PC-3 (cell line): ENCODE data around the gene VSIG10. TPM values are rescaled to one million over a fixed set of nuclear protein-coding genes. Genes with fewer than 3 reads are reported as not detected.
"Not testable (repeated sequence)": the region's sequence is repeated elsewhere in the genome, so short reads cannot be mapped to it uniquely, and the experiment has no call there.

Source experiments
- ATAC-seq: fragments of 200-7000 bp; cut with Tn5 transposase; 2 replicates; pipeline ENCODE4 v1.9.1; 2020; ENCODE audit warnings: mild to moderate bottlenecking, moderate library complexity
- BruUV-seq: library from RNA; stranded (reverse); fragments of 400-500 nt; replicated peaks from 2 replicates; lab custom pipeline; 2021; lab: Mats Ljungman, UMichigan
- CTCF ChIA-PET: fragments of 300-600 bp; sonication (Branson Sonifier 250); formaldehyde crosslinking; loops from one replicate; lab custom pipeline; 2022; ENCODE audit warnings: antibody characterized with exemption; lab: Charles Lee
- POLR2A ChIA-PET: fragments of 300-600 bp; sonication (Branson Sonifier 250); formaldehyde crosslinking; loops from one replicate; lab custom pipeline; 2022; ENCODE audit warnings: antibody characterized with exemption; ENCODE audit not compliant: unreplicated experiment; lab: Charles Lee
- DNase-seq: peaks from one replicate; pipeline ENCODE4 v3.0.0-alpha.2; 2015
- H2AFZ ChIP-seq: fragments of 300-600 bp; sonication (generic); 2 replicates; pipeline ENCODE4 v1.6.0; 2016; ENCODE audit warnings: antibody characterized with exemption, low read length
- H3F3A ChIP-seq: fragments of 300-600 bp; sonication (generic); one replicate; pipeline ENCODE4 v1.6.0; 2017; ENCODE audit warnings: antibody characterized with exemption, low read length, control low read depth, mild to moderate bottlenecking; ENCODE audit not compliant: unreplicated experiment
- H3K27ac ChIP-seq: fragments of 300-600 bp; sonication (generic); 2 replicates; pipeline ENCODE4 v1.5.1; 2016; ENCODE audit warnings: mild to moderate bottlenecking, low read length
- H3K27me3 ChIP-seq: fragments of 300-600 bp; sonication (generic); 2 replicates; pipeline ENCODE4 v1.6.1; 2016; ENCODE audit warnings: low read length, mixed read lengths
- H3K36me3 ChIP-seq: fragments of 300-600 bp; sonication (generic); 2 replicates; pipeline ENCODE4 v1.6.1; 2016; ENCODE audit warnings: low read depth, mixed run types, low read length, mixed read lengths
- H3K4me1 ChIP-seq: fragments of 300-600 bp; sonication (generic); 2 replicates; pipeline ENCODE4 v1.5.1; 2016; ENCODE audit warnings: low read length; ENCODE audit not compliant: insufficient read depth
- H3K4me2 ChIP-seq: fragments of 300-600 bp; sonication (generic); 2 replicates; pipeline ENCODE4 v1.6.0; 2016; ENCODE audit warnings: low read length
- H3K4me3 ChIP-seq: fragments of 300-600 bp; sonication (generic); 2 replicates; pipeline ENCODE4 v1.5.1; 2016; ENCODE audit warnings: mild to moderate bottlenecking, low read length, mixed read lengths
- H3K79me2 ChIP-seq: fragments of 300-600 bp; sonication (generic); 2 replicates; pipeline ENCODE4 v1.6.1; 2017; ENCODE audit warnings: low read length, mixed read lengths
- H3K9ac ChIP-seq: fragments of 300-600 bp; sonication (generic); 2 replicates; pipeline ENCODE4 v1.6.0; 2016; ENCODE audit warnings: mild to moderate bottlenecking, low read length
- H3K9me2 ChIP-seq: fragments of 300-600 bp; sonication (generic); replicated peaks from 2 replicates; pipeline ENCODE4 v1.6.1; 2016; ENCODE audit warnings: mixed run types, low read length, mixed read lengths
- H3K9me3 ChIP-seq: fragments of 300-600 bp; sonication (generic); 2 replicates; pipeline ENCODE4 v1.6.1; 2016; ENCODE audit warnings: low read length, mixed read lengths
- H4K20me1 ChIP-seq: fragments of 300-600 bp; sonication (generic); 2 replicates; pipeline ENCODE4 v1.6.1; 2016; ENCODE audit warnings: low read length, mixed read lengths
- EZH2 ChIP-seq: fragments of 300-600 bp; sonication (generic); IDR thresholded peaks from one replicate; pipeline ENCODE4 v1.6.1; 2017; ENCODE audit warnings: antibody characterized with exemption, mild to moderate bottlenecking, low read length; ENCODE audit not compliant: unreplicated experiment
- EZH2phosphoT487 ChIP-seq: fragments of 300-600 bp; sonication (generic); IDR thresholded peaks from 2 replicates; pipeline ENCODE4 v1.6.1; 2018; ENCODE audit warnings: mild to moderate bottlenecking, antibody characterized with exemption, low read length, borderline replicate concordance
- intact Hi-C: fragments of 100-400 bp; cut with micrococcal nuclease; formaldehyde crosslinking; loops from 2 replicates; pipeline ENCODE4 v1.9.0; 2023
- total RNA-seq: library from RNA; depleted of rRNA; stranded (reverse); fragments of >200 nt; gene quantifications from 2 replicates; pipeline ENCODE4 v1.2.3, GENCODE V29; 2014
- TF ChIP-seq, protein P1 (sequence below): fragments of 300-600 bp; sonication (generic); conservative IDR thresholded peaks from 2 replicates; pipeline ENCODE4 v1.5.1; 2017; ENCODE audit warnings: antibody characterized with exemption, low read depth, mild to moderate bottlenecking, low read length

The VSIG10 gene
- total RNA-seq, 1 experiment from 2014 or later = 60.8 TPM

DNA sequence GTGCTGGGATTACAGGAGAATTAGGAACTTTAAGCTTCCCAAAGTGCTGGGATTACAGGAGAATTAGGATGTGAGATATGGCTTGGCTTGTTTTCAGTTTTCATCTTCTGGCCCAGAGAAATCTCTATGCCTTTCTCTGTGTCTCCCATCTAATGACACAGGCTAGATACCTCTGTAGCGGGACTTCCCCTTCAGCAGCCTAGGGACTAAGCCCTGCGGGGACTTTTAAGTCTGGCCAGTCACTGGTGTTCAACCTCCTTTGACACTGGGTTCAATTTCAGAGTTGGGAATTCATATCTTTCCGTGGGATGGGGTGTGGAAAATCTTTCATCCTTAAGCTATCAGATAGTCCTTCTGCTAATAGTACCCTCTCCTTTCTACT is 81.1 kb downstream of the VSIG10 start:
- Histone ChIP-seq H3K36me3 (peaks cover 76% of the 10 kb centered on the region), H3K4me3 (no peak overlapping the region), H3K79me2 (peaks cover 23% of the 10 kb centered on the region), H4K20me1 (peaks cover 5% of the 10 kb centered on the region; the same call in 1 of the 2 replicates), H2AFZ (no peak overlapping the region), H3K4me2 (no peak overlapping the region), H3K9me2 (no peaks in the 10 kb centered on the region), H3K27me3 (no peaks in the 10 kb centered on the region), H3K9ac (no peak overlapping the region), H3K27ac (no peak overlapping the region), H3F3A (no peaks in the 10 kb centered on the region), H3K9me3 (no peaks in the 10 kb centered on the region), H3K4me1 (peaks cover 7% of the 10 kb centered on the region)
- no TSS peak for BruUV-seq
- DNase-seq (no peak), ATAC-seq (no peak)
- TF ChIP-seq, protein P1, sequence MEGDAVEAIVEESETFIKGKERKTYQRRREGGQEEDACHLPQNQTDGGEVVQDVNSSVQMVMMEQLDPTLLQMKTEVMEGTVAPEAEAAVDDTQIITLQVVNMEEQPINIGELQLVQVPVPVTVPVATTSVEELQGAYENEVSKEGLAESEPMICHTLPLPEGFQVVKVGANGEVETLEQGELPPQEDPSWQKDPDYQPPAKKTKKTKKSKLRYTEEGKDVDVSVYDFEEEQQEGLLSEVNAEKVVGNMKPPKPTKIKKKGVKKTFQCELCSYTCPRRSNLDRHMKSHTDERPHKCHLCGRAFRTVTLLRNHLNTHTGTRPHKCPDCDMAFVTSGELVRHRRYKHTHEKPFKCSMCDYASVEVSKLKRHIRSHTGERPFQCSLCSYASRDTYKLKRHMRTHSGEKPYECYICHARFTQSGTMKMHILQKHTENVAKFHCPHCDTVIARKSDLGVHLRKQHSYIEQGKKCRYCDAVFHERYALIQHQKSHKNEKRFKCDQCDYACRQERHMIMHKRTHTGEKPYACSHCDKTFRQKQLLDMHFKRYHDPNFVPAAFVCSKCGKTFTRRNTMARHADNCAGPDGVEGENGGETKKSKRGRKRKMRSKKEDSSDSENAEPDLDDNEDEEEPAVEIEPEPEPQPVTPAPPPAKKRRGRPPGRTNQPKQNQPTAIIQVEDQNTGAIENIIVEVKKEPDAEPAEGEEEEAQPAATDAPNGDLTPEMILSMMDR = no peak
- TF ChIP-seq EZH2 = no peak
- TF ChIP-seq EZH2phosphoT487 = no peak
- POLR2A ChIA-PET = no interaction called here
- intact Hi-C loops = no loop called here
- CTCF ChIA-PET = interaction anchor here (0.6 kb wide), 1 partner anchor 159 kb away, joined by 3 read pairs; no protein-coding TSS in a partner anchor

DNA sequence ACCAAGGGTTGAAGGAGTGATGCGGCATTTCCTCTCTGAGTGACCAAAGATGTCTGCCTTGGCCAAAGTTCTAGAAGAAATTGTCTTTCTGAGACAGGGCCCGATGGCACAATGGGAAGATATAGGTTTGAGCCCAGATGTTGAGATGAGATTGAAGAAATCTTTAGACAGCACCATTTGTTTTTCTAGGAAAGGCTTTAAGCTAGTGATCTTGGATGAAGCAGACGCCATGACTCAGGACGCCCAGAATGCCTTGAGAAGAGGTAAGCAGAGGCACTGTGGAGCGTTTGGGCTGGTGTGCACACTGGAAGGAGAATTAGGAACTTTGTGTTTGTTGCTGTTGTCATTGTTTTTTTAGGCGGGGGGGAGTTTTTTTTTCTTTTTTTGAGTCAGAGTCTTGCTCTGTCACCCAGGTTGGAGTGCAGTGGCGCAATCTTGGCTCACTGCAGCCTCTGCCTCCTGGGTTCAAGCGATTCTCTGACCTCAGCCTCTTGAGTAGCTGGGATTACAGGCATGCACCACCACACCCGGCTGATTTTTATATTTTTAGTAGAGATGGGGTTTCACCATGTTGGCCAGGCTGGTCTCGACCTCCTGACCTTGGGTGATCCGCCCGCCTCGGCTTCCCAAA is 81.6 kb downstream of the VSIG10 start:
- H3K9ac ChIP-seq, H3K27ac ChIP-seq, H3K4me3 ChIP-seq, H2AFZ ChIP-seq, ATAC-seq, H3F3A ChIP-seq, DNase-seq, BruUV-seq, H3K27me3 ChIP-seq, H4K20me1 ChIP-seq, H3K9me3 ChIP-seq, intact Hi-C loops, H3K9me2 ChIP-seq, H3K4me2 ChIP-seq, POLR2A ChIA-PET: not testable (repeated sequence)
- CTCF ChIA-PET = interaction anchor here (0.6 kb wide), 1 partner anchor 159 kb away, joined by 3 read pairs; no protein-coding TSS in a partner anchor
- Histone ChIP-seq H3K79me2 (peaks cover 28% of the 10 kb centered on the region), H3K36me3 (peaks cover 73% of the 10 kb centered on the region), H3K4me1 (peaks cover 12% of the 10 kb centered on the region)

DNA sequence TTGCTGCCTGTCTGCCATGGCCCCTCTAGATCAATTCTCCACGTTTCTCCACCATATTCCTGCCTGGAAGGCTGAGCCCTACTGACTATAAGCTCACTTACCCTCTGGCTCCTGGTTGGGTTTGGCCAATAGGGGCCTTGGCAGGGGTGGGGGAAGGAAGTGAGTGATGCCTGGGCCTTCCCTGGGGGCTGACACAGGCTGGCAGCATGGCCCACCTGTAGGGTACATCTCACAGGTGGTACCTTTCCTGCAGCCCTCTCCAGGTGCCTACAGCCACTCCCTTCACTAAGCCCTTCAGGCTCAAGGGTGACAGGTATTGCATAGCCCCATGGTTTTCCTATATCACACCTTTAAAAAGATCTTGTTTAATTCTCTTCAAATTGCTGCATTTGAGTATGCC is 83.8 kb downstream of the VSIG10 start:
- H3K4me2 ChIP-seq = no peak overlapping the region
- ATAC-seq = no peak
- no peak overlapping the region for H3K27ac ChIP-seq
- ChIA-PET POLR2A (no interaction called here), CTCF (no interaction called here)
- peaks cover 36% of the 10 kb centered on the region for H3K79me2 ChIP-seq
- no peak overlapping the region for H3K4me3 ChIP-seq
- H3K4me1 ChIP-seq = peaks cover 18% of the 10 kb centered on the region
- no peaks in the 10 kb centered on the region for H3F3A ChIP-seq
- H4K20me1 ChIP-seq = peaks cover 5% of the 10 kb centered on the region; the same call in 1 of the 2 replicates
- H3K9me2 ChIP-seq = no peaks in the 10 kb centered on the region
- H3K9me3 ChIP-seq = no peaks in the 10 kb centered on the region
- no TSS peak for BruUV-seq
- no peak for DNase-seq
- no peak for TF ChIP-seq EZH2
- TF ChIP-seq, protein P1 = no peak
- TF ChIP-seq EZH2phosphoT487 = no peak
- H2AFZ ChIP-seq = no peak overlapping the region
- no peaks in the 10 kb centered on the region for H3K27me3 ChIP-seq
- intact Hi-C loops = no loop called here
- no peak overlapping the region for H3K9ac ChIP-seq
- H3K36me3 ChIP-seq = peaks cover 53% of the 10 kb centered on the region
